ENCODE data around the gene CORIN. TPM values are rescaled to one million over a fixed set of nuclear protein-coding genes. Genes with fewer than 3 reads are reported as not detected.

Gene CORIN
- total and polyA plus RNA-seq, 7 experiments from 2014 or later: 0.07 to 0.19 (median 0.08) TPM; not detected in 4

DNA sequence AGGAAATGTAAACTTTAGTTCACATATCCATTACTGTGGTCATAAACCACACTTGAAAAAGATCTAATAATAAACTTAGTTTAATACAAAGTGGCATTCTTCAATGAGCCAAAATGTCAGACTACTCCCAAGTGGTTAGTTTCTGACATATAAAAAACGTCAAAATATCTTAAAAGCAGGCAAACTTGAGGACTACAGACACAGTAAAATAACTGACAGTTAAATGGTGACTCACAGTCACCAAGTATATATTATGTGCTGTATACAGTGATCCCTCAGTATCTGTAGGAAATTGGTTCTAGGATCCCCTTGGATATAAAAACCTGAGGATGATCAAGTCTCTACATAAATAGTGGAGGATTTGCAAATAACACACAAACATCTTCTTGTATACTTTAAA lies 11.6 kb upstream of the CORIN start:
- Mint-ChIP-seq H3K9me3 (peaks cover 0 to 6% (median 0%) of the 10 kb centered on the region in 11 donors), H3K4me1 (no peaks in the 10 kb centered on the region), H3K27ac (no peak overlapping the region), H3K36me3 (peaks cover 10 to 69% (median 49%) of the 10 kb centered on the region in 5 donors), H3K27me3 (no peaks in the 10 kb centered on the region), H3K4me3 (no peak overlapping the region)
- ChIA-PET CTCF (no interaction called here), POLR2A (no interaction called here)
- Histone ChIP-seq H3K27me3 (ENCODE audit: control insufficient read depth in 2 of 2, insufficient read depth in 2 of 2, low read length in 2 of 2) (no peaks in the 10 kb centered on the region), H3K27ac (ENCODE audit: low read depth, low read length) (no peak overlapping the region), H3K4me1 (ENCODE audit: control insufficient read depth in 2 of 2, insufficient read depth in 2 of 2, low read length in 2 of 2) (no peaks in the 10 kb centered on the region), H3K4me3 (ENCODE audit: low read length) (no peak overlapping the region), H3K9me3 (ENCODE audit: control insufficient read depth in 2 of 3, low read length in 3 of 3) (no peaks in the 10 kb centered on the region), H3K36me3 (ENCODE audit: control insufficient read depth in 2 of 3, insufficient read depth in 3 of 3, low read length in 3 of 3) (peaks cover 0 to 14% (median 0%) of the 10 kb centered on the region in 3 experiments)
- no peak for ATAC-seq
- intact Hi-C loops (cut with micrococcal nuclease): no loop called here
- DNase-seq: no peak

- peaks cover 0 to 9% (median 0%) of the 10 kb centered on the region in 3 experiments for H3K36me3 ChIP-seq (ENCODE audit: control insufficient read depth in 2 of 3, insufficient read depth in 3 of 3, low read length in 3 of 3)
- POLR2A ChIA-PET: no interaction called here
- CTCF ChIA-PET: interaction anchor here (1.2 kb wide), 1 partner anchor 12 kb away, joined by 3 read pairs; no protein-coding TSS in a partner anchor
Measured at GRCh38 chr4:47848041-47848440, 10.2 kb upstream of the CORIN start.

DNA sequence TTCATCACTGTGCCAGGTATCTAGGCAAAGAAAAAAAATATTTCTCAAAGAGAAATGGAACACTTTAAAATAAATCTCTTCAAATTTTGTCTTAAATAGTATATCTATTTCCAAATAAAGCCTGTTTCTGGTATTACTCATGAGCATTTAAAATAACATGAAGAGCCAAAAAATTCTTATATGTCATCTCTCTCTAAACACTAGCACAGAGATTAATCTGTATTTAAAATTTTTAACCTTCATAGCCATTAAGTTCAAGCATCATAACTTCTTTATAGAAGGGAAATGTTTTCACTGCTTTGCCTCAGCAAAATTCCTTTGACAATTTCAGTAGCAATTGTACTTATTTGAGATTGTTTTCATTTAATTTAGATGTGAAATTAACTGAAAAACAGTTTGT lies 5.1 kb upstream of the CORIN start:
- Histone ChIP-seq H3K4me3 (ENCODE audit: low read length) (no peak overlapping the region), H3K36me3 (ENCODE audit: control insufficient read depth in 2 of 3, insufficient read depth in 3 of 3, low read length in 3 of 3) (no peaks in the 10 kb centered on the region), H3K27me3 (ENCODE audit: control insufficient read depth in 2 of 2, insufficient read depth in 2 of 2, low read length in 2 of 2) (no peaks in the 10 kb centered on the region), H3K4me1 (ENCODE audit: control insufficient read depth in 2 of 2, insufficient read depth in 2 of 2, low read length in 2 of 2) (no peaks in the 10 kb centered on the region), H3K9me3 (ENCODE audit: control insufficient read depth in 2 of 3, low read length in 3 of 3) (no peaks in the 10 kb centered on the region), H3K27ac (ENCODE audit: low read depth, low read length) (no peak overlapping the region)
- POLR2A ChIA-PET: no interaction called here
- peaks cover 6 to 30% (median 23%) of the 10 kb centered on the region in 5 donors for H3K36me3 Mint-ChIP-seq
- intact Hi-C loops (cut with micrococcal nuclease): no loop called here
- CTCF ChIA-PET: no interaction called here
- ATAC-seq: no peak
- H3K9me3 Mint-ChIP-seq: peaks cover 0 to 3% (median 0%) of the 10 kb centered on the region in 11 donors
- no peak overlapping the region for H3K27ac Mint-ChIP-seq
- no peak overlapping the region for H3K4me3 Mint-ChIP-seq
- no peak for DNase-seq
- H3K27me3 Mint-ChIP-seq: peaks cover 0 to 8% (median 0%) of the 10 kb centered on the region in 5 donors
- H3K4me1 Mint-ChIP-seq: peaks cover 0 to 11% (median 6%) of the 10 kb centered on the region in 7 donors

More at GRCh38 chr4:47848041-47848440, 10.2 kb upstream of the CORIN start:
- peaks cover 0 to 6% (median 0%) of the 10 kb centered on the region in 11 donors for H3K9me3 Mint-ChIP-seq
- Histone ChIP-seq H3K9me3 (ENCODE audit: control insufficient read depth in 2 of 3, low read length in 3 of 3) (no peaks in the 10 kb centered on the region), H3K27ac (ENCODE audit: low read depth, low read length) (no peak overlapping the region), H3K27me3 (ENCODE audit: control insufficient read depth in 2 of 2, insufficient read depth in 2 of 2, low read length in 2 of 2) (no peaks in the 10 kb centered on the region), H3K4me1 (ENCODE audit: control insufficient read depth in 2 of 2, insufficient read depth in 2 of 2, low read length in 2 of 2) (no peaks in the 10 kb centered on the region), H3K4me3 (ENCODE audit: low read length) (no peak overlapping the region)
- H3K4me3 Mint-ChIP-seq: no peak overlapping the region
- no peaks in the 10 kb centered on the region for H3K27me3 Mint-ChIP-seq
- DNase-seq (no peak), ATAC-seq (no peak)
- peaks cover 13 to 65% (median 49%) of the 10 kb centered on the region in 5 donors for H3K36me3 Mint-ChIP-seq
- H3K4me1 Mint-ChIP-seq: no peaks in the 10 kb centered on the region
- intact Hi-C loops (cut with micrococcal nuclease): no loop called here
- no peak overlapping the region for H3K27ac Mint-ChIP-seq

GRCh38 chr4:47840291-47840690 lies 2.4 kb upstream of the CORIN start:
- ChIA-PET CTCF (interaction anchor here (0.7 to 1.0 kb wide), 4 partner anchors 15 to 300 kb away, joined by 3 read pairs; no protein-coding TSS in a partner anchor), POLR2A (no interaction called here)
- Mint-ChIP-seq H3K4me3 (no peak overlapping the region), H3K4me1 (peaks cover 5 to 28% (median 23%) of the 10 kb centered on the region in 7 donors), H3K9me3 (no peaks in the 10 kb centered on the region), H3K36me3 (peaks cover 6 to 11% (median 10%) of the 10 kb centered on the region in 5 donors), H3K27me3 (peaks cover 0 to 29% (median 0%) of the 10 kb centered on the region in 5 donors), H3K27ac (no peak overlapping the region)
- H3K4me3 ChIP-seq (ENCODE audit: low read length): no peak overlapping the region
- intact Hi-C loops (cut with micrococcal nuclease): no loop called here
- H3K4me1 ChIP-seq (ENCODE audit: control insufficient read depth in 2 of 2, insufficient read depth in 2 of 2, low read length in 2 of 2): peaks cover 6% of the 10 kb centered on the region in 2 donors
- no peaks in the 10 kb centered on the region for H3K36me3 ChIP-seq (ENCODE audit: control insufficient read depth in 2 of 3, insufficient read depth in 3 of 3, low read length in 3 of 3)
- no peaks in the 10 kb centered on the region for H3K9me3 ChIP-seq (ENCODE audit: control insufficient read depth in 2 of 3, low read length in 3 of 3)
- DNase-seq (no peak), ATAC-seq (no peak)
- no peak overlapping the region for H3K27ac ChIP-seq (ENCODE audit: low read depth, low read length)
- H3K27me3 ChIP-seq (ENCODE audit: control insufficient read depth in 2 of 2, insufficient read depth in 2 of 2, low read length in 2 of 2): no peaks in the 10 kb centered on the region

DNA sequence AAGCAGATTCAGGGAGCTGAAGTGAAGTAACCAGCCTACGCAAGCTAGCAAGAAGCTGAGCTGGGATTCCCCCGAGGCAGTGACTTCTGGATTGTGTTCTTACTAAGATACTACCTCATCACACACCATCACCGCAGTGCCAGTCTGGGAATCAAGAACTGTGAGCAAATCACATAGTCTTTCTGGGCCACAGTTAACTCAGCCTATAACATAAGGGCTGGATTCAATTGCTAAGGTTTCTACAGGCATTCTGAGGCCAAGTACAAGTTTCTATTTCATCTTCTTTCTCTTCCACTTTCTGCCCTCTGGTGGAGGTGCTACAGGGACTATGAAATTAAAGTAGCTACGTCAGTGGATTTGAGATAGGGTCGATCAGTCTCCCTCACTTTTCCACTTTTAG lies 1.4 kb upstream of the CORIN start:
- ATAC-seq (peak; percentile 51), DNase-seq (peak in 5 of 9 donors; percentile 9 to 26 (median 12))
- H3K27me3 ChIP-seq (ENCODE audit: control insufficient read depth in 2 of 2, insufficient read depth in 2 of 2, low read length in 2 of 2): no peaks in the 10 kb centered on the region
- Mint-ChIP-seq H3K4me1 (peaks cover 5 to 32% (median 24%) of the 10 kb centered on the region in 7 donors), H3K36me3 (peaks cover 6 to 10% (median 9%) of the 10 kb centered on the region in 5 donors), H3K4me3 (peak overlapping the region in 1 of 10 donors; percentile 12), H3K9me3 (no peaks in the 10 kb centered on the region), H3K27ac (peak overlapping the region in 3 of 9 donors; percentile 31 to 59 (median 58)), H3K27me3 (peaks cover 0 to 37% (median 1%) of the 10 kb centered on the region in 5 donors)
- POLR2A ChIA-PET: interaction anchor here (0.6 kb wide), 1 partner anchor 78 kb away, joined by 3 read pairs; no protein-coding TSS in a partner anchor
- no peaks in the 10 kb centered on the region for H3K36me3 ChIP-seq (ENCODE audit: control insufficient read depth in 2 of 3, insufficient read depth in 3 of 3, low read length in 3 of 3)
- intact Hi-C loops (cut with micrococcal nuclease): loop anchor here (1.0 to 5.0 kb wide), 7 partner anchors 73 to 433 kb away; partner anchors contain the start of gene NFXL1 (in 1 of the 2)
- H3K9me3 ChIP-seq (ENCODE audit: control insufficient read depth in 2 of 3, low read length in 3 of 3): no peaks in the 10 kb centered on the region
- peaks cover 6% of the 10 kb centered on the region in 2 donors for H3K4me1 ChIP-seq (ENCODE audit: control insufficient read depth in 2 of 2, insufficient read depth in 2 of 2, low read length in 2 of 2)
- CTCF ChIA-PET: interaction anchor here (0.7 to 1.3 kb wide), 5 partner anchors 16 to 402 kb away, joined by 3 to 4 read pairs (median 3); no protein-coding TSS in a partner anchor
- H3K4me3 ChIP-seq (ENCODE audit: low read length): no peak overlapping the region
- no peak overlapping the region for H3K27ac ChIP-seq (ENCODE audit: low read depth, low read length)

DNA sequence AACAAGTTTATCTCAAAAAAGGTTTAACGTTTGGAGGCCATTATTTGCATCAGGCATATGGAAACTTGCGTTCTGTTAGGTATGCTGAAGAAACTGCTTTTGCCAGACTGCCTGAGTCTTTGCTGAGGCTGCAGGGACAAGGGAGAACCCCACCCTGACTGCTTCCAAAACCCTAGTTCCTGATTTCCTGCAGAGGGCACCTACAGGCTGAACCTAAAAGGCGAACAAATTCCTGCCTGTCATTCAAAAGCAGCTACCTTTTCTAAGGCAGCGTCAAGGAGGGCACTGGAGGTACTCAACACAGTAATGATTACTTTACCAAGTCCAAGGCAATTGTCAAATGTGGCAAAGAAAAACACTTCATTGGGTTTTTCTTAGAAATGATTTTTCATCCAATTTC lies 578 bp upstream of the CORIN start:
- H3K36me3 Mint-ChIP-seq: peaks cover 0 to 2% (median under 1%) of the 10 kb centered on the region in 5 donors
- ATAC-seq (no peak), DNase-seq (no peak)
- H3K9me3 Mint-ChIP-seq: peaks cover 0 to under 1% (median 0%) of the 10 kb centered on the region in 11 donors
- intact Hi-C loops (cut with micrococcal nuclease): loop anchor here (2.0 to 5.0 kb wide), 5 partner anchors 74 to 434 kb away; partner anchors contain the start of gene NFXL1 (in 1 of the 2)
- Histone ChIP-seq H3K27me3 (ENCODE audit: control insufficient read depth in 2 of 2, insufficient read depth in 2 of 2, low read length in 2 of 2) (no peaks in the 10 kb centered on the region), H3K27ac (ENCODE audit: low read depth, low read length) (no peak overlapping the region), H3K9me3 (ENCODE audit: control insufficient read depth in 2 of 3, low read length in 3 of 3) (no peaks in the 10 kb centered on the region), H3K4me3 (ENCODE audit: low read length) (no peak overlapping the region), H3K4me1 (ENCODE audit: control insufficient read depth in 2 of 2, insufficient read depth in 2 of 2, low read length in 2 of 2) (peaks cover 6% of the 10 kb centered on the region in 2 donors), H3K36me3 (ENCODE audit: control insufficient read depth in 2 of 3, insufficient read depth in 3 of 3, low read length in 3 of 3) (no peaks in the 10 kb centered on the region)
- H3K27me3 Mint-ChIP-seq: peaks cover 0 to 44% (median 4%) of the 10 kb centered on the region in 5 donors
- H3K4me3 Mint-ChIP-seq: peak overlapping the region in 9 of 10 donors; percentile 4 to 91 (median 87)
- ChIA-PET CTCF (interaction anchor here (0.7 to 1.3 kb wide), 2 partner anchors 152 to 302 kb away, joined by 3 read pairs; no protein-coding TSS in a partner anchor), POLR2A (no interaction called here)
- peaks cover 5 to 32% (median 24%) of the 10 kb centered on the region in 7 donors for H3K4me1 Mint-ChIP-seq
- H3K27ac Mint-ChIP-seq: peak overlapping the region in 2 of 9 donors; percentile 31 to 62

Data from naive thymus-derived CD4-positive, alpha-beta T cell (primary cell).